CD4-positive, alpha-beta T cell treated with Interleukin-15 for 4 hours (primary cell): ENCODE results near the gene ARL14EP.

Experiments used
- DNase-seq: peaks from one replicate; pipeline ENCODE4 v3.0.0-alpha.2; 2020; ENCODE audit warnings: low spot score

The ARL14EP gene

GRCh38 chr11:30328681-30329080 lies 5.8 kb downstream of the ARL14EP start:
- DNase-seq, result no peak

DNA sequence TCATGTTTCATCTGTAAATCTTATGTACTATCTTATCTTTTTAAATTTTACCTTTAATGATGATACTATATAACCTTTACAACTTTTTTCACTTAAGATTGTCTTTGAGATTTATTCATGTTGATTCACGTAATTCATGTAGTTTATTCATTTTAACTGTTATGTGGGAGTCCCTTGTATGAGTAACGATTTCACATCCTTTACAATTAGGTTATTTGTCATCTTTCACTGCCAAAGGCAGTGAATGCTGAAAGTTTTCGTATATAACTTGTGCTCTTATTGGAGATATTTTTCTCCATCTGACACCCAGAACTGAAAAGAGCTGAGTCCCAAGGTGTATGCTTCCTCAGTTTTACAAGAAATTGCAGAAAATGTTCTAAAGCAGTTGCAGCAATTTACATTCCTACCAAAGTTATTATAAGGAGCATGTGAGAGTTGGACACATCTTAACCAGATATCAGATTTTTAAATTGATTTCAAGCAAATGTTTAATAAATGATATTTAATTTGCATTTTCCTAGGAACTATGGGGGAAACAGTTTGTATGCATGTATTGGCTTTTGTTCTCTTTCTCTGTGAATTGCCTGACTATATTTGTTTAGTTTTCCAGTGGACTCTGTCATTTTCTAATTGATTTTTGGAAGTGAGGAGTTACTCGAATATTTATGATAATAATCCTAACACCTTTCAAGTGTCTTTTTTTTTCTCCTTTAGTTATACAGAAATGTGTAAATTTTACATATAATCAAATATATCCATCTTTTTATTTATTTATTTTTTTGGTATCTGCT lies 6.4 kb downstream of the ARL14EP start:
- no peak for DNase-seq

DNA sequence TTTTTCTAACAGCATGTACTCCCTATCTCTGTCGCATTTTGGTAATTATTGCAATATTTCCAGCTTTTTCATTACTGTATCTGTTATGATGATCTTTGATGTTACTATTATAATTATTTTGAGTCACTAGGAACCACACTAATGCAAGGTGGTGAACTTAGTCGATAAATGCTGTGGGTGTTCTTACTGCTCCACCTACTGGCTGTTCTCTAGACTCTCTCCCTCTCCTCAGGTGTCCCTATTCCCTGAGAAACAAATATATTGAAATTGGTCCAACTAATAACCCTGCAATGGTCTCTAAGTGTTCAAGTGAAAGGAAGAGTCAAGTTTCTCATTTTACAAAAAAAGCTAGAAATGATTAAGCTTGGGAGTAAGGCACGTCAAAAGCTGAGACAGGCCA lies 10.5 kb downstream of the ARL14EP start:
- no peak for DNase-seq

DNA sequence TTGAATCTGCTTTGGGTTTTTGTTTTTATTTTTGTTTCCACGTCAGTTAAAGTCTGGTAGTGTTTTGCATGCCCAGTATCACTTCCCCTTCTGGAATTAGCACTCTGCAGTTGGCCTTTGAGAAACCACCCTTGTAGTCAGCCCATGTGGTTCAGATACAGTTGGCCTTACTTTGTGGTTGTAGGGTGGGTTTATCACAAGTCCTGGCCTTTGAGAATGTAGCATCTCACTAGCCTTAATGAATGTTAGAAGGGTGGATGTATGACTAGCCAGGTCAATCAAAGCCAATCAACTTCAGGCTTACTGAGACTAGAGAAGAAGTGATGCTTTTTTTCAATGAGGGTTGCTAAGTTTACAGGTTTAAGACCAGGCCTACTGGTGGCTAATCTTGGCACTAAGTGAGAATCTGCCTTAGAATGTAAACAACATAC lies 19.8 kb downstream of the ARL14EP start:
- no peak for DNase-seq

GRCh38 chr11:30344085-30344484 lies 21.2 kb downstream of the ARL14EP start:
- DNase-seq, result no peak

DNA sequence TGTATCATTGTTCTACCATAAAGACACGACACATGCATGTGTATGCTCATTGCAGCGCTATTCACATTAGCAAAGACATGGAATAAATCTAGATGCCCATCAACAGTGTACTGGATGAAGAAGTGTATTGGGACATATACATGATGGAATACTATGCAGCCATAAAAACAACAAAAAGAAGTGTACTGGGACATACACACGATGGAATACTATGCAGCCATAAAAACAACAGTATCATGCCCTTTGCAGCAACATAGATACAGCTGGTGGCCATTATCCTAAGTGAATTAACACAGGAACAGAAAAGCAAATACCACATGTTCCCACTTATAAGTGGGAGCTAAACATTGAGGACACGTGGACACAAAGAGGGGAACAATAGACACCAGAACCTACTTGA lies 22.7 kb downstream of the ARL14EP start:
- DNase-seq, result no peak

GRCh38 chr11:30346068-30346688 lies 23.3 kb downstream of the ARL14EP start:
- DNase-seq, result peak; percentile 59

- DNase-seq, result no peak
Observed at GRCh38 chr11:30348035-30348434, 25.1 kb downstream of the ARL14EP start.

DNA sequence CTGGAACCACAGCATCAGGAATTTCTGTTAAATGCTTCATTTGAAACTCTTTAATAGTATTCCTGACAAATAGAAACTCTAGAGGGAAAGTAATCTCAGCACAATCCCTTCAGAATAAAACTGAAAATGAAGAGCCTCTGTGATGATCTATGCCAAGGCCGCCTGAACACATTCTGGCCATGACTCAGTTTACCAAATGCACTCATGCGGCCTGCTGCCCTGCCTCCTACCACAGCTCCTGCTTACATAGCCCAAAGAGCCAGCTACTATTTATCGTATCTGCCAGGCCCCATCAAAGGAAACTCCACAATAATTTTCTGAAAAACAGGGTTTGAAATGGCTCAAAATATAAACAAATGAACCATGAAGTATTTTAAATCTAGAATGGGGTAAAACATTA lies 27.0 kb downstream of the ARL14EP start:
- no peak for DNase-seq

DNA sequence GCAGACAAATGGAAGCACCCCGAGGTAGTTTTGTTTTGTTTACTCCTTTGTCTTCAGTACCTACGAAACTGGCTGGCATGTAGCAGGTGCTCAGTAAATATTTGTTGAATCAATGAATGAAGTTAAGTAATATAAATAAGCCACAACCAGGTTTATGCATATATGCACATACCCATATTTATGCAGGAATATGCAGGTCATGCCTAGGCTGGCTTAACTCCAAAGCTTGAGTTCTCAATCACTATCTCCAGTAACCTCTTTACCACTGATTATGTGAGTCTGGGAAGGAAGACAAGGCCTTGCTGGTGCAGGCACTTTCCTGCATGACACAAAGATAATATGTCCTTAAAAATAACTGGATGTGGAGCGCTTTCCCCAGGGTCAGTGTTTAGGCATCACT lies 27.5 kb downstream of the ARL14EP start:
- DNase-seq, result no peak

DNA sequence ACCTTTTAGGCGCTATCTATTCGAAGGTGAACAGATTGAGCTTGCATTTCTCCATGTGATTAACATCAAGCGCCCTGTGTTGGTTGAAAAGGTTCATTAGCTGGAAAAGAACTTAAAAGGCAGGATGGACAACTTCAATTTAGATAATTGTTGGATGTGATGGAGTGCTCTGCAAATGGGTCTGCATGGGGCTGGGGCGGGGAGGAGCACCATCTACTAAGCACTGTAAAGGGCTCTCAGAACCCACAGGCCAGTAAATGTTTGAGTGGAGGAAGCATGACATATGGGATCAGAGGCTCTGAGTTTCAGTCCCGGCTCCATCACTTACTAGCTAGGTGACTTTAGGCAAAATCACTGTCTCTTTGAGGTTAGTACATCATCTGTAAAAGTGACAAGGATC lies 28.2 kb downstream of the ARL14EP start:
- DNase-seq, result no peak

- no peak for DNase-seq
Observed at GRCh38 chr11:30356391-30356790, 33.5 kb downstream of the ARL14EP start.

DNA sequence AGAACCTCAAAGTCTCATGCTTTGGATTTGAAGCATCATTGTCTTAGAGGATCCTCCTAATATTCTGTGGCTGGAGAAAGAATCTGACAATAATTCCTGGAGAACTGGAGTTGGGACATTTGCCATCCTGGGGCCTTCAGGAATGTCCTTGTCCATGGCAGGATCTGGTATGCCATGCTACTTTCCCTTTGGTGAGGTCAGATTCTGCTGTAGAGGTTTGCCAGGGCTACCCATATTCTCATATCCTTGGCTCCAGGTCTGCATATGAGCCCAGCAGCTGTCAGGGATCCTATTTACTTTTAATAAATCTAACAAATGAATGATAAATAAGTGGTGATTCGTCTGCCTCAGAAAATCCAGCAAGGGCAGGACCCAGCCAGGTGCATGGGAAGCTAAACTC lies 35.0 kb downstream of the ARL14EP start:
- DNase-seq, result no peak

- DNase-seq, result no peak
Observed at GRCh38 chr11:30358536-30358935, 35.6 kb downstream of the ARL14EP start.

DNA sequence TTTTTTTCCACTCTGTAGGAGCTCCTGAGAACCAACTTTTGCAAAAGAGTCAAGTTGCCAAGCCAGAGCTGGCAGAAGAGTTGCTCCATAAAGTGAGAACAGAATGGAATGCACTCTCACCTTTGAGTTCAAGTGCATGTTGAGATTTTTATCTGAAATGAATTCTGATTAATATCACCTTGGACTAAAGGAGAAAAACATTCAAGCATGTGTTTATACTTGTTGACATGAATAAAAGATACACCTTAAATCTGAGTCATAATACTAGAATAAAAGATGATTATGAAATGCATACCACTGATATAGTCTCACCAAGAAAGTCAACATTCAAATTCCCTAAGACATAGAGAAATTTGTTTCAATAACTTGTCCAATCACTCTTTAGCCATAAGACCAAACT lies 37.8 kb downstream of the ARL14EP start:
- DNase-seq, result no peak

DNA sequence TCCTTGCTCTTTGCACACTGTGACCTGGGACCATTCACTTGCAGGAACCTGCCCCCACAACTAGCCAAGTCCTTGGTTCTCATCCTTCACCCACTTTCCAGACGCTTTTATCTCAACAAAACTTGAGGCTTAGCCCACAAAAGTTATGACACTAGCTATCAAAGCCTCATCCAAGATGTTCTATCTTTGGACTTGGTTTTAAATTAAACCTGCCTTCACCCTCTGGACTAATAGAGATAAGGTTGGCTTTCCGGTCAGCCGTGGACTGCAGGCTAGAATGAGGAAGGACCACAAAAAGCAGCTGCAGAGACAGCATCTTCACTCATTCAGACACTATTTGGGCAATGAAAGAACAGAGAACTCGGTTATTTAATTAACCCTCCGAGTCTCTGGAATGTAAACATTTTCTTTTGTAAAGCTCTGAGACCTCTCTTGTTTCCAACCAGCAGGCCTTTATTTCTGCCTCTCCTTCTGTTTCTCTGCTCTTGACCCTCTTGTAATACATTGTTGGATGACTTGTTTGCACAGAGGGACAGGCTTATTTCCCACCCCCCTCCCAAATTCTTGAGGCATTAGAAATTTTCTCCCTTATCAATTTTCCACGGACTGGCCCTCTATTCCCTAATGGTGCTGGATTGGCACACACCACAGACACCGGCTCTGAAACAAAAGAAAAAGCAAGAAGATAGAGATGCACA lies 41.4 kb downstream of the ARL14EP start:
- DNase-seq, result no peak

GRCh38 chr11:30364837-30365482 lies 42.1 kb downstream of the ARL14EP start:
- DNase-seq, result no peak

- DNase-seq, result no peak
Observed at GRCh38 chr11:30365793-30366517, 43.1 kb downstream of the ARL14EP start.

GRCh38 chr11:30368394-30368793 lies 45.5 kb downstream of the ARL14EP start:
- DNase-seq, result no peak

- no peak for DNase-seq
Observed at GRCh38 chr11:30370164-30370563, 47.3 kb downstream of the ARL14EP start.

- no peak for DNase-seq
Observed at GRCh38 chr11:30377347-30377746, 54.4 kb downstream of the ARL14EP start.

DNA sequence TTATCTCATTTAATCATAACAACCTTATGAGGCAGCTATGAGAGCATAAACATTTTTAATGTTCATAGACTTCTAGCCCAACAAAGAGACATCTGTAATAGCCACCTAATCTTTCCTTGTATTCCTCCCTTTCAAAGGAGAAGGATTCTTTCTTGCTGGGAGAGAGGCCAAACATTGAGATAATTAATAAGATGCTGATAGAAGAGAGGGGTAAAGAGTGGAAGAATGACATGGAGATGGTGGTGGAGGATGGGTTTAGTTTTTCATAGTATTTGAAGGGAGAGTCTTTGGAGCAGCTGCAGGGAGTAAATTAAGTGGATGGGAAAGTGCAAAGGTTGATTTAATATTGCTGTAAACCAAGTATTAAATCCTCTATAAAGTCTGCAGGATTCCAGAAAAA lies 57.9 kb downstream of the ARL14EP start:
- no peak for DNase-seq
